ENCODE measurements around the gene ROBO2. TPM values are rescaled to one million over a fixed set of nuclear protein-coding genes. Genes with fewer than 3 reads are reported as not detected.

ROBO2 gene
- polyA plus RNA-seq, 1 of the 3 experiments (the other 2 are of a cell fraction) = not detected

- Histone ChIP-seq H3K79me2 (ENCODE audit: insufficient read depth) (no peaks in the 10 kb centered on the region), H3K4me2 (no peak overlapping the region), H3K36me3 (replicated peaks in 1 of 2; ENCODE audit: control insufficient read depth in 1 of 2, insufficient read depth in 2 of 2, low read length in 1 of 2) (no peaks in the 10 kb centered on the region), H3K27me3 (ENCODE audit: insufficient read depth) (no peaks in the 10 kb centered on the region), H3K4me3 (ENCODE audit: low read depth in 2 of 2, low read length in 1 of 2) (no peak overlapping the region), H2AFZ (ENCODE audit: low read depth) (no peak overlapping the region), H4K20me1 (ENCODE audit: insufficient read depth) (no peaks in the 10 kb centered on the region), H3F3A (replicated peaks; ENCODE audit: insufficient read depth) (no peaks in the 10 kb centered on the region), H3K9ac (no peak overlapping the region), H3K27ac (ENCODE audit: low read depth in 2 of 2, low read length in 1 of 2) (no peak overlapping the region), H3K9me3 (no peaks in the 10 kb centered on the region), H3K9me2 (no peaks in the 10 kb centered on the region), H3K4me1 (ENCODE audit: control insufficient read depth in 1 of 2, insufficient read depth in 2 of 2, low read depth in 1 of 2, low read length in 1 of 2) (no peaks in the 10 kb centered on the region)
- ChIA-PET POLR2A (no interaction called here), CTCF (interaction anchor here (1.0 to 1.6 kb wide), 2 partner anchors 18 to 55 kb away, joined by 4 to 6 read pairs; no protein-coding TSS in a partner anchor)
- 46% methylated on average over 2 of the region's 2 CpGs for WGBS (ENCODE audit: low lambda C conversion rate)
- TF ChIP-seq GABPA (IDR thresholded peaks at IDR 0.05; ENCODE audit: low read depth) (no peak), ELF1 (IDR thresholded peaks at IDR 0.05) (no peak), NRF1 (IDR thresholded peaks at IDR 0.05; ENCODE audit: low read depth, low read length) (no peak), FOSL2 (IDR thresholded peaks at IDR 0.05; ENCODE audit: borderline replicate concordance, low read depth) (no peak), MXI1 (IDR thresholded peaks at IDR 0.05; ENCODE audit: low read depth, low read length) (no peak), EZH2phosphoT487 (IDR thresholded peaks at IDR 0.05; ENCODE audit: borderline replicate concordance, low read depth) (no peak), EP300 (IDR thresholded peaks at IDR 0.05; ENCODE audit: borderline replicate concordance in 1 of 2, low read depth in 1 of 2, low read length in 1 of 2) (no peak), NFIC (IDR thresholded peaks at IDR 0.05; ENCODE audit: borderline replicate concordance) (no peak), FOXJ3 (CRISPR knock-in tag; IDR thresholded peaks at IDR 0.05) (no peak), PBX3 (IDR thresholded peaks at IDR 0.05) (no peak), ZBTB33 (IDR thresholded peaks at IDR 0.05; ENCODE audit: borderline replicate concordance, low read depth) (no peak), RAD21 (IDR thresholded peaks at IDR 0.05; ENCODE audit: low read length) (no peak)
- DNase-seq = no peak
Observed at GRCh38 chr3:77093101-77093500, 53.2 kb downstream of the ROBO2 start.

GRCh38 chr3:77096145-77096544 lies 56.2 kb downstream of the ROBO2 start:
- Histone ChIP-seq H3K79me2 (ENCODE audit: insufficient read depth) (no peaks in the 10 kb centered on the region), H3K9me2 (no peaks in the 10 kb centered on the region), H3K9ac (no peak overlapping the region), H3K4me3 (ENCODE audit: low read depth in 2 of 2, low read length in 1 of 2) (no peak overlapping the region), H4K20me1 (ENCODE audit: insufficient read depth) (no peaks in the 10 kb centered on the region), H3K27ac (ENCODE audit: low read depth in 2 of 2, low read length in 1 of 2) (no peak overlapping the region), H3K9me3 (no peaks in the 10 kb centered on the region), H3K4me2 (no peak overlapping the region), H3F3A (replicated peaks; ENCODE audit: insufficient read depth) (no peaks in the 10 kb centered on the region), H3K4me1 (ENCODE audit: control insufficient read depth in 1 of 2, insufficient read depth in 2 of 2, low read depth in 1 of 2, low read length in 1 of 2) (no peaks in the 10 kb centered on the region), H3K27me3 (ENCODE audit: insufficient read depth) (no peaks in the 10 kb centered on the region), H2AFZ (ENCODE audit: low read depth) (no peak overlapping the region), H3K36me3 (replicated peaks in 1 of 2; ENCODE audit: control insufficient read depth in 1 of 2, insufficient read depth in 2 of 2, low read length in 1 of 2) (no peaks in the 10 kb centered on the region)
- POLR2A ChIA-PET = no interaction called here
- TF ChIP-seq YY1 (IDR thresholded peaks at IDR 0.05; ENCODE audit: low read depth) (no peak), CHD2 (IDR thresholded peaks at IDR 0.05; ENCODE audit: low read length, partially characterized antibody) (no peak), MAX (IDR thresholded peaks at IDR 0.05; ENCODE audit: low read depth) (no peak), USF2 (IDR thresholded peaks at IDR 0.05; ENCODE audit: borderline replicate concordance, low read depth, low read length) (no peak), SIN3A (IDR thresholded peaks at IDR 0.05; ENCODE audit: borderline replicate concordance, low read depth, low read length) (no peak), USF1 (IDR thresholded peaks at IDR 0.05; ENCODE audit: borderline replicate concordance, low read depth) (no peak), EZH2phosphoT487 (IDR thresholded peaks at IDR 0.05; ENCODE audit: borderline replicate concordance, low read depth) (no peak), RCOR1 (IDR thresholded peaks at IDR 0.05; ENCODE audit: low read length) (no peak), EP300 (IDR thresholded peaks at IDR 0.05; ENCODE audit: borderline replicate concordance in 1 of 2, low read depth in 1 of 2, low read length in 1 of 2) (no peak), TCF12 (IDR thresholded peaks at IDR 0.05) (no peak), CTCF (IDR thresholded peaks at IDR 0.05) (no peak)
- DNase-seq = no peak
- WGBS (ENCODE audit: low lambda C conversion rate) = 53% methylated on average over 1 of the region's 1 CpG
- CTCF ChIA-PET = no interaction called here

Data from SK-N-SH (cell line).